ENCODE measurements around the gene PTGS1.

Gene PTGS1

DNA sequence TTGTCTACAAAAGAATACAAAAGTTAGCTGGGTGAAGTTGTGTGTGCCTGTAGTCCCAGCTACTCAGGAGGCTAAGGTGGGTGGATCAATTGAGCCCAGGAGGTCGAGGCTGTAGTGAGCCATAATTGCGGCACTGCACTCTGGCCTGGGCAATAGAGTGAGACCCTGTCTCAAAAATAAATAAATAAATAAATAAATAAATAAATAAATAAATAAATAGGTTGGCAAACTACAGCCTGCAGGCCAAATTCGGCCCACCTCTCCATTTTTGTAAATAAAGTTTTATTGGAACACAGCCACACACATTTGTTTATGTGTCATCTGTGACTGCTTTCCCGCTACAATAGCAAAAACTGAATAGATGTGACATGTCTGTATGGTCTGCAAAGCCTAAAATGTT lies 9.5 kb downstream of the PTGS1 start:
- Mint-ChIP-seq H3K4me3 (no peak overlapping the region), H3K9me3 (no peaks in the 10 kb centered on the region), H3K36me3 (no peaks in the 10 kb centered on the region), H3K27ac (no peak overlapping the region), H3K27me3 (peaks cover 4% of the 10 kb centered on the region), H3K4me1 (peaks cover 4% of the 10 kb centered on the region)

DNA sequence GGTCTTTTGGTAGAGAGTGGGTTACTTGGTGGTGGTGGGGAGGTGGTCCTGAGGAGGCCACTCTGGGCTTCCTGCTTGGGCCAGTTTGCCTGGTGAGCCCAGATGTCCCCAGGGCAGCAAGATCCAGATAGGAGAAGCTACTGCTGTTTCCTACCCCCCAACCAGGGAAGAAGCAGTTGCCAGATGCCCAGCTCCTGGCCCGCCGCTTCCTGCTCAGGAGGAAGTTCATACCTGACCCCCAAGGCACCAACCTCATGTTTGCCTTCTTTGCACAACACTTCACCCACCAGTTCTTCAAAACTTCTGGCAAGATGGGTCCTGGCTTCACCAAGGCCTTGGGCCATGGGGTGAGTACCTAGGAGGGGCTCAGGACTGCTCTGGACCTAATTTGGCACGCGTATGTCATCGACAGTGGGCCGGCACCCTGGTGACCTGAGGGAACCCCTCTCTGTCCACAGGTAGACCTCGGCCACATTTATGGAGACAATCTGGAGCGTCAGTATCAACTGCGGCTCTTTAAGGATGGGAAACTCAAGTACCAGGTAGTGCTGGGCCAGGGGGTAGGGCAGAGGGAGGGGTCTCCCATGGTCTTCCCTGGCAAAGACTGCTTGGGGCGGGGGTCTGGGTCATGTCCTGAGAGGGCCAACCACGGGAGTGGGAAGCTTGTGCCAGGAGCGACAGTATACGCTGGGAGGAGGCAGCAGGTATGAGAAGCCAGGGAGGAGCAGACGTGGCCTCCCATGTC lies 10.6 kb downstream of the PTGS1 start:
- H3K36me3 Mint-ChIP-seq, result no peaks in the 10 kb centered on the region
- peaks cover 4% of the 10 kb centered on the region for H3K27me3 Mint-ChIP-seq
- no peak overlapping the region for H3K27ac Mint-ChIP-seq
- peaks cover 4% of the 10 kb centered on the region for H3K4me1 Mint-ChIP-seq
- no peak overlapping the region for H3K4me3 Mint-ChIP-seq
- no peaks in the 10 kb centered on the region for H3K9me3 Mint-ChIP-seq

DNA sequence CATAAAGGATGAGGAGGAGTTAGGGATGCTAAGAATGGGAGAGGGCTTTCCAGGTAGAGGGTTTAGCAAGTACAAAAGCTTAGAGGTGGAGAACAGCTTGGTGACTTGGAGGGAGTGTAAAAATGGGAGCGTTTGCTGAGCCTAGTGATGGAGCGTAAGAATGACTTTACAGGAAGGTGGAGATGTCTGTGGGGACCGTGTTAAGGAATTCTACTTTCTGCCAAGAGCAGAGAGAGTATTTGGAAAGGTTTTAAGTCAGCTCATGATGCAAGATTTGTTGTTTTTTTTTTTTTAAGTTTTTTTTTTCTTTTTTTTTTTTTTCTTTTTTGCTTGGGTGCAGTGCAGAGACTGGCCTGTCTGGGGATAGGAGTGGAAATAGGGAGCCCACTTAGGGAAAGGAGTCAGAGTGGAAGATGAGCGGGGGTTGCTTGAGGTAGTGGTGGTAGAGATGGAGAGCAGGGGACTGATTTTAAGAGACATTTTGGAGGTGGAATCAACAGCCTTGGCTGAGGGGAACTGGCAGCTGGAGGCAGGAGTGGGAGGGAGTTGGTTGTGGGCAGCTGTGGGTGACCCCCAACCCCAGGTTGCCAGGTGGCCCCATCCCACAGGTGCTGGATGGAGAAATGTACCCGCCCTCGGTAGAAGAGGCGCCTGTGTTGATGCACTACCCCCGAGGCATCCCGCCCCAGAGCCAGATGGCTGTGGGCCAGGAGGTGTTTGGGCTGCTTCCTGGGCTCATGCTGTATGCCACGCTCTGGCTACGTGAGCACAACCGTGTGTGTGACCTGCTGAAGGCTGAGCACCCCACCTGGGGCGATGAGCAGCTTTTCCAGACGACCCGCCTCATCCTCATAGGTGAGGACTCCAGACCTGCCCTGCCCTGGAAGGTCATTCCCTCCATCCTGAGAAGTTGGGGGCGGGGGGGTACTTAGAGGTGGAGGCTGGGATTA lies 12.4 kb downstream of the PTGS1 start:
- peaks cover under 1% of the 10 kb centered on the region for H3K4me1 Mint-ChIP-seq
- H3K27me3 Mint-ChIP-seq, result peaks cover 5% of the 10 kb centered on the region
- H3K36me3 Mint-ChIP-seq, result no peaks in the 10 kb centered on the region
- H3K9me3 Mint-ChIP-seq, result no peaks in the 10 kb centered on the region
- no peak overlapping the region for H3K4me3 Mint-ChIP-seq
- no peak overlapping the region for H3K27ac Mint-ChIP-seq

DNA sequence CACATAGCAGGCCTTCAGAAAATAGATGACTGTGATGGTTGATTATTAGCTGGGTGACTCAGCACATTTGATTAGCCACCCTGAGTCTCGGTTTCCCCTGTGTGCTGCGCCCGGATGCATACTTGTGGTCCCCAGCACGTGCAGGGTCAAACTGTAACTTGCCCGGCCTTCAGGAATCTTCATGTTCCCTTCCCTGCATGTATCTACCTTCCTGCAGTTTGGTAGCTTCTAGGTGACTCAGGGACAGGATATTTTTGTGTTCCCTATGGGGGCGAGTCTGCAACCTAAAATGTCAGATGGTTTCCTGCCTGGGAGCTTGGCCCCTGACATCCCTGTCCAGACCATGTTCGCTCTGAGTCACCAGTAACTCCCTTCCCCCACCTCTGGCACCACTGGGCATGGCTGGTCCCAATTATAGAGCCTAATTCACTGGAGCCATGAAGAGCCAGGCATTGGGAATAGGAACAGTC lies 13.2 kb downstream of the PTGS1 start:
- H3K27ac Mint-ChIP-seq, result no peak overlapping the region

GRCh38 chr9:122386311-122386872 lies 15.6 kb downstream of the PTGS1 start:
- Mint-ChIP-seq H3K36me3 (no peaks in the 10 kb centered on the region), H3K27ac (no peak overlapping the region), H3K9me3 (no peaks in the 10 kb centered on the region), H3K27me3 (peaks cover 18% of the 10 kb centered on the region), H3K4me3 (no peak overlapping the region), H3K4me1 (no peaks in the 10 kb centered on the region)

More for the DNA sequence above, 13.2 kb downstream of the PTGS1 start:
- H3K9me3 Mint-ChIP-seq, result no peaks in the 10 kb centered on the region
- peaks cover 10% of the 10 kb centered on the region for H3K27me3 Mint-ChIP-seq
- no peak overlapping the region for H3K4me3 Mint-ChIP-seq
- no peaks in the 10 kb centered on the region for H3K36me3 Mint-ChIP-seq
- H3K4me1 Mint-ChIP-seq, result no peaks in the 10 kb centered on the region

- H3K36me3 Mint-ChIP-seq, result no peaks in the 10 kb centered on the region
- no peak overlapping the region for H3K4me3 Mint-ChIP-seq
- H3K27me3 Mint-ChIP-seq, result peaks cover 18% of the 10 kb centered on the region
- no peak overlapping the region for H3K27ac Mint-ChIP-seq
- no peaks in the 10 kb centered on the region for H3K4me1 Mint-ChIP-seq
- no peaks in the 10 kb centered on the region for H3K9me3 Mint-ChIP-seq
These were observed 16.7 kb downstream of the PTGS1 start for GRCh38 chr9:122387536-122387935.

DNA sequence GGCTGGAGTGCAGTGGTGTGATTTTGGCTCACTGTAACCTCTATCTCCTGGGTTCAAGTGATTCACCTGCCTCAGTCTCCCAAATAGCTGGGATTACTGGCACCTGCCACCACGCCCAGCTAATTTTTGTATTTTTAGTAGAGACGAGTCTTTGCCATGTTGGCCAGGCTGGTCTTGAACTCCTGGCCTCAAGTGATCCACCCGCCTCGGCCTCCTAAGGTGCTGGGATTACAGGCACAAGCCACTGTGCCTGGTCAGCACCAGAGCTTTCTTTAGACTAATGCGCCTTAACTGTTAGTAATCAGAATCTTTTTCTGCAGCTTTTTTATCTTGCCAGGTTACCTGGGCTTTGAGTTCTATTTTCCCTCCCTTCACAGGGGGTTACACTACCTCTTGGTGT lies 18.4 kb downstream of the PTGS1 start:
- Mint-ChIP-seq H3K9me3 (no peaks in the 10 kb centered on the region), H3K4me3 (no peak overlapping the region), H3K36me3 (no peaks in the 10 kb centered on the region), H3K27ac (no peak overlapping the region), H3K4me1 (no peaks in the 10 kb centered on the region), H3K27me3 (peaks cover 17% of the 10 kb centered on the region)

DNA sequence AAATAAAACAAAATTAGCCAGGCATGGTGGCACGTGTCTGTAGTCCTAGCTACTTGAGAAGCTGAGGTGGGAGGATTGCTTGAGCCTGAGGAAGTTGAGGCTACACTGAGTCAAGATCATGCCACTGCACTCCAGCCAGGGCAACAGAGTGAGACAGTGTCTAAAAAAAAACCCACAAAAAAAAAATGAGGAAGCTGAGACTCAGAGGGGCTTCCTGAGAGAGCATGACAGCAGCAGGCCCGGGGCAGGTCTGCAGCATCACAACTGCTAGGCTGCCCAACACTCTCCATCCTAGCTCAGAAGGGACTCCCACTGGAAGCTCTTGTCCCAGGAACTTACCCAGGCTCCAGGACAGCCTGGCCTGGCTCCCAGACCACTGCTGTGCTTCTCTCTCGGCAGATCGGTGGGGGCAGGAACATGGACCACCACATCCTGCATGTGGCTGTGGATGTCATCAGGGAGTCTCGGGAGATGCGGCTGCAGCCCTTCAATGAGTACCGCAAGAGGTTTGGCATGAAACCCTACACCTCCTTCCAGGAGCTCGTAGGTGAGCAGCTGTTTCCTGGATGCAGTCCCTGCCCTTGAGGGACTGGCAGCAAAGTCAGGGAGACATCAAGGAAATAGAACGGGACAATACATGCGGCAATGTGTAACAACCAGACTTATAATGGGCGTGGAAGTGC lies 19.1 kb downstream of the PTGS1 start:
- Mint-ChIP-seq H3K36me3 (no peaks in the 10 kb centered on the region), H3K27ac (no peak overlapping the region), H3K4me1 (no peaks in the 10 kb centered on the region), H3K9me3 (no peaks in the 10 kb centered on the region), H3K27me3 (peaks cover 17% of the 10 kb centered on the region), H3K4me3 (no peak overlapping the region)

DNA sequence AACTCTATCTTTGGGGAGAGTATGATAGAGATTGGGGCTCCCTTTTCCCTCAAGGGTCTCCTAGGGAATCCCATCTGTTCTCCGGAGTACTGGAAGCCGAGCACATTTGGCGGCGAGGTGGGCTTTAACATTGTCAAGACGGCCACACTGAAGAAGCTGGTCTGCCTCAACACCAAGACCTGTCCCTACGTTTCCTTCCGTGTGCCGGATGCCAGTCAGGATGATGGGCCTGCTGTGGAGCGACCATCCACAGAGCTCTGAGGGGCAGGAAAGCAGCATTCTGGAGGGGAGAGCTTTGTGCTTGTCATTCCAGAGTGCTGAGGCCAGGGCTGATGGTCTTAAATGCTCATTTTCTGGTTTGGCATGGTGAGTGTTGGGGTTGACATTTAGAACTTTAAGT lies 21.5 kb downstream of the PTGS1 start:
- Mint-ChIP-seq H3K27me3 (peaks cover 15% of the 10 kb centered on the region), H3K4me1 (no peaks in the 10 kb centered on the region), H3K27ac (no peak overlapping the region), H3K9me3 (no peaks in the 10 kb centered on the region), H3K36me3 (no peaks in the 10 kb centered on the region), H3K4me3 (no peak overlapping the region)

- H3K27ac Mint-ChIP-seq, result no peak overlapping the region
- peaks cover 15% of the 10 kb centered on the region for H3K27me3 Mint-ChIP-seq
- H3K36me3 Mint-ChIP-seq, result no peaks in the 10 kb centered on the region
- H3K4me1 Mint-ChIP-seq, result no peaks in the 10 kb centered on the region
- no peak overlapping the region for H3K4me3 Mint-ChIP-seq
- H3K9me3 Mint-ChIP-seq, result no peaks in the 10 kb centered on the region
These were observed 21.9 kb downstream of the PTGS1 start for GRCh38 chr9:122392714-122393113.

DNA sequence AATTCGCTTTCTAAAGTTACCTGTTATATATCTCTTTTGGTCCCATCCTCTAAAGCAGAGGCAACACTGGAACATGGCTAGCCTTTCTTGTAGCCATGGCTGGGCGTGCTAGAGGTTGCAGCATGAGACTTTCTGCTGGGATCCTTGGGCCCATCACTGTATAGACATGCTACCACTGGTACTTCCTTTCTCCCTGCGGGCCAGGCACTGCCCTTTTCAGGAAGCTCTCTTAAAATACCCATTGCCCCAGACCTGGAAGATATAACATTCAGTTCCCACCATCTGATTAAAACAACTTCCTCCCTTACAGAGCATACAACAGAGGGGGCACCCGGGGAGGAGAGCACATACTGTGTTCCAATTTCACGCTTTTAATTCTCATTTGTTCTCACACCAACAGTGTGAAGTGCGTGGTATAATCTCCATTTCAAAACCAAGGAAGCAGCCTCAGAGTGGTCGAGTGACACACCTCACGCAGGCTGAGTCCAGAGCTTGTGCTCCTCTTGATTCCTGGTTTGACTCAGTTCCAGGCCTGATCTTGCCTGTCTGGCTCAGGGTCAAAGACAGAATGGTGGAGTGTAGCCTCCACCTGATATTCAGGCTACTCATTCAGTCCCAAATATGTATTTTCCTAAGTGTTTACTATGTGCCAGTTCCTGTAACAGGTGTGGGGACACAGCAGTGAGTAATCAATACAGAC lies 22.6 kb downstream of the PTGS1 start:
- H3K4me3 Mint-ChIP-seq, result no peak overlapping the region
- no peaks in the 10 kb centered on the region for H3K36me3 Mint-ChIP-seq
- no peak overlapping the region for H3K27ac Mint-ChIP-seq
- no peaks in the 10 kb centered on the region for H3K9me3 Mint-ChIP-seq
- no peaks in the 10 kb centered on the region for H3K4me1 Mint-ChIP-seq
- H3K27me3 Mint-ChIP-seq, result peaks cover 15% of the 10 kb centered on the region

GRCh38 chr9:122394265-122395125 lies 23.7 kb downstream of the PTGS1 start:
- no peak overlapping the region for H3K27ac Mint-ChIP-seq
- H3K4me1 Mint-ChIP-seq, result no peaks in the 10 kb centered on the region
- H3K36me3 Mint-ChIP-seq, result no peaks in the 10 kb centered on the region
- peaks cover 9% of the 10 kb centered on the region for H3K27me3 Mint-ChIP-seq
- H3K4me3 Mint-ChIP-seq, result no peak overlapping the region
- no peaks in the 10 kb centered on the region for H3K9me3 Mint-ChIP-seq

- Mint-ChIP-seq H3K36me3 (no peaks in the 10 kb centered on the region), H3K4me3 (no peak overlapping the region), H3K27ac (no peak overlapping the region), H3K9me3 (no peaks in the 10 kb centered on the region), H3K27me3 (peaks cover 3% of the 10 kb centered on the region), H3K4me1 (no peaks in the 10 kb centered on the region)
These were observed 25.9 kb downstream of the PTGS1 start for GRCh38 chr9:122396614-122397148.

GRCh38 chr9:122397749-122398148 lies 26.9 kb downstream of the PTGS1 start:
- Mint-ChIP-seq H3K9me3 (no peaks in the 10 kb centered on the region), H3K27ac (no peak overlapping the region), H3K36me3 (no peaks in the 10 kb centered on the region), H3K4me1 (peaks cover 6% of the 10 kb centered on the region), H3K4me3 (no peak overlapping the region), H3K27me3 (peaks cover 3% of the 10 kb centered on the region)
